GM23338 (cell line): ENCODE measurements around the gene EIF5A2. TPM values are rescaled to one million over a fixed set of nuclear protein-coding genes. Genes with fewer than 3 reads are reported as not detected.

ENCODE experiments used
- ATAC-seq: fragments of 200-7000 bp; cut with Tn5 transposase; 3 replicates; pipeline ENCODE4 v1.9.1; 2020
- DNase-seq: peaks from one replicate; pipeline ENCODE4 v3.0.0-alpha.2; 2015; ENCODE audit warnings: low spot score
- H2AFZ ChIP-seq: fragments of 200-600 bp; sonication (generic); 2 replicates; pipeline ENCODE4 v1.8.0; 2016; ENCODE audit warnings: antibody characterized with exemption, mild to moderate bottlenecking, moderate library complexity
- H3F3A ChIP-seq: fragments of 200-600 bp; sonication (generic); replicated peaks from 2 replicates; pipeline ENCODE4 v1.8.0; 2017; ENCODE audit warnings: antibody characterized with exemption, mixed run types, low read depth
- H3K27ac ChIP-seq: fragments of 200-600 bp; sonication (generic); 2 replicates; pipeline ENCODE4 v1.6.1; 2016; ENCODE audit warnings: low read depth
- H3K27me3 ChIP-seq: fragments of 200-600 bp; sonication (generic); 2 replicates; pipeline ENCODE4 v1.8.0; 2016; ENCODE audit warnings: mild to moderate bottlenecking, mixed run types, moderate library complexity; ENCODE audit not compliant: insufficient read depth
- H3K36me3 ChIP-seq: fragments of 200-600 bp; sonication (generic); 2 replicates; pipeline ENCODE4 v1.8.0; 2016; ENCODE audit warnings: mild to moderate bottlenecking; ENCODE audit not compliant: insufficient read depth
- H3K4me1 ChIP-seq: fragments of 200-600 bp; sonication (generic); 2 replicates; pipeline ENCODE4 v1.8.0; 2016; ENCODE audit warnings: mild to moderate bottlenecking, moderate library complexity; ENCODE audit not compliant: insufficient read depth
- H3K4me2 ChIP-seq: fragments of 200-600 bp; sonication (generic); 2 replicates; pipeline ENCODE4 v1.7.1; 2017; ENCODE audit warnings: mixed run types
- H3K4me3 ChIP-seq: fragments of 200-600 bp; sonication (generic); 2 replicates; pipeline ENCODE4 v1.6.1; 2016; ENCODE audit warnings: mixed run types
- H3K79me2 ChIP-seq: fragments of 200-600 bp; sonication (generic); replicated peaks from 2 replicates; pipeline ENCODE4 v1.8.0; 2017; ENCODE audit warnings: mild to moderate bottlenecking; ENCODE audit not compliant: insufficient read depth
- H3K9me2 ChIP-seq: fragments of 200-600 bp; sonication (generic); 2 replicates; pipeline ENCODE4 v1.8.0; 2017; ENCODE audit not compliant: insufficient read depth
- H4K20me1 ChIP-seq: fragments of 200-600 bp; sonication (generic); replicated peaks from 2 replicates; pipeline ENCODE4 v1.8.0; 2017; ENCODE audit warnings: mild to moderate bottlenecking; ENCODE audit not compliant: insufficient read depth
- H3K27ac Mint-ChIP-seq: 2 replicates; pipeline ENCODE4 v1.8.0; 2020; ENCODE audit warnings: inconsistent platforms, mild to moderate bottlenecking, moderate library complexity, mixed read lengths
- H3K27me3 Mint-ChIP-seq: 3 replicates; pipeline ENCODE4 v1.8.0; 2022; ENCODE audit warnings: low read depth, mild to moderate bottlenecking, moderate library complexity, mixed read lengths, inconsistent platforms; ENCODE audit not compliant: insufficient read depth, poor library complexity
- H3K36me3 Mint-ChIP-seq: 3 replicates; pipeline ENCODE4 v1.8.0; 2021; ENCODE audit warnings: low read depth, mild to moderate bottlenecking, inconsistent platforms, moderate library complexity, mixed read lengths
- H3K4me1 Mint-ChIP-seq: 3 replicates; pipeline ENCODE4 v1.8.0; 2020; ENCODE audit warnings: mild to moderate bottlenecking, inconsistent platforms, mixed read lengths
- H3K4me3 Mint-ChIP-seq: 3 replicates; pipeline ENCODE4 v1.8.0; 2021; ENCODE audit warnings: moderate library complexity, mild to moderate bottlenecking, inconsistent platforms, mixed read lengths
- H3K9me3 Mint-ChIP-seq: 3 replicates; pipeline ENCODE4 v1.8.0; 2020; ENCODE audit warnings: moderate library complexity, mild to moderate bottlenecking, inconsistent platforms, mixed read lengths
- CREB1 ChIP-seq: fragments of 250-450 bp; sonication (Bioruptor Pico); IDR thresholded peaks from 2 replicates; pipeline ENCODE4 v1.5.0; 2020; ENCODE audit warnings: low read depth, mild to moderate bottlenecking, moderate library complexity
- CTCF ChIP-seq, 2 experiments: fragments of 200-600 bp in 1 of 2; sonication (generic) in 1 of 2; conservative IDR thresholded peaks; 2 replicates each; pipeline versions ENCODE4 v1.5.1 to v1.6.1; 2016 to 2017; ENCODE audit warnings: antibody characterized with exemption in 2 of 2, low read depth in 2 of 2, mild to moderate bottlenecking in 2 of 2, moderate library complexity in 1 of 2
- EZH2phosphoT487 ChIP-seq: fragments of 200-600 bp; sonication (generic); IDR thresholded peaks from one replicate; pipeline ENCODE4 v1.8.1; 2018; ENCODE audit warnings: antibody characterized with exemption; ENCODE audit not compliant: unreplicated experiment
- POLR2AphosphoS5 ChIP-seq: IDR thresholded peaks from 2 replicates; pipeline ENCODE4 v1.6.1; 2016; ENCODE audit warnings: antibody characterized with exemption, low read depth
- ZNF331 ChIP-seq: fragments of 250-450 bp; sonication (Bioruptor Pico); IDR thresholded peaks from 2 replicates; pipeline ENCODE4 v1.5.0; 2020; ENCODE audit warnings: low read depth, mild to moderate bottlenecking, moderate library complexity
- ZNF462 ChIP-seq: fragments of 250-450 bp; sonication (Bioruptor Pico); IDR thresholded peaks from 2 replicates; pipeline ENCODE4 v1.5.0; 2020; ENCODE audit warnings: mild to moderate bottlenecking, moderate library complexity
- polyA plus RNA-seq: library from polyadenylated mRNA; unstranded; fragments of >200 nt; fragmentation: Nextera tagmentation; extraction: Ambion mirVana; gene quantifications from 2 replicates; pipeline ENCODE4 v1.2.1, GENCODE V29; 2016
- total RNA-seq: library from RNA; depleted of rRNA; stranded (reverse); fragments of >200 nt; shearing (Covaris generic); gene quantifications from 2 replicates; pipeline ENCODE4 v1.2.3, GENCODE V29; 2014

EIF5A2 gene
- total and polyA plus RNA-seq, 2 experiments from 2014 or later: 5.9 to 11.7 TPM

GRCh38 chr3:170949211-170949610, 40.8 kb upstream of the EIF5A2 start (continued):
- no peak for TF ChIP-seq ZNF462 (CRISPR knock-in tag)

GRCh38 chr3:170947018-170947769, 38.8 kb upstream of the EIF5A2 start:
- no peak overlapping the region for H3K4me3 Mint-ChIP-seq
- no peak overlapping the region for H3K4me3 ChIP-seq
- H3K4me1 Mint-ChIP-seq: no peaks in the 10 kb centered on the region
- no peaks in the 10 kb centered on the region for H3F3A ChIP-seq
- no peaks in the 10 kb centered on the region for H3K79me2 ChIP-seq
- no peak overlapping the region for H3K27ac Mint-ChIP-seq
- H3K36me3 Mint-ChIP-seq: peaks cover 16% of the 10 kb centered on the region; the same call in 2 of the 3 replicates
- H3K4me2 ChIP-seq: no peak overlapping the region
- H4K20me1 ChIP-seq: no peaks in the 10 kb centered on the region
- no peak overlapping the region for H3K27ac ChIP-seq
- peaks cover 2% of the 10 kb centered on the region for H3K27me3 Mint-ChIP-seq
- H2AFZ ChIP-seq: no peak overlapping the region
- H3K36me3 ChIP-seq: peaks cover 8% of the 10 kb centered on the region; the same call in 1 of the 2 replicates
- no peaks in the 10 kb centered on the region for H3K27me3 ChIP-seq
- no peaks in the 10 kb centered on the region for H3K4me1 ChIP-seq
- H3K9me2 ChIP-seq: no peaks in the 10 kb centered on the region
- ATAC-seq (no peak), DNase-seq (no peak)
- H3K9me3 Mint-ChIP-seq: peaks cover 32% of the 10 kb centered on the region
- TF ChIP-seq CREB1 (CRISPR knock-in tag) (no peak), CTCF (conservative IDR thresholded peaks at IDR 0.05; ENCODE audit: low read depth in 2 of 2) (no peak), ZNF462 (CRISPR knock-in tag) (no peak), POLR2AphosphoS5 (no peak), ZNF331 (CRISPR knock-in tag) (no peak), EZH2phosphoT487 (no peak)
